Retinal pigment epithelial cell (primary cell): ENCODE measurements around the gene TET2.

ENCODE experiments used
- DNase-seq: peaks from one replicate; pipeline ENCODE4 v3.0.0-alpha.2; 2010; ENCODE audit warnings: low read depth
- H3K4me3 ChIP-seq: 2 replicates; pipeline ENCODE4 v1.5.1; 2011; ENCODE audit warnings: mild to moderate bottlenecking, low read length, control low read depth, moderate library complexity
- TF ChIP-seq, protein P1 (sequence below): conservative IDR thresholded peaks from 2 replicates; pipeline ENCODE4 v1.5.1; 2011; ENCODE audit warnings: low read depth, low read length, control low read depth, inconsistent platforms

The TET2 gene

DNA sequence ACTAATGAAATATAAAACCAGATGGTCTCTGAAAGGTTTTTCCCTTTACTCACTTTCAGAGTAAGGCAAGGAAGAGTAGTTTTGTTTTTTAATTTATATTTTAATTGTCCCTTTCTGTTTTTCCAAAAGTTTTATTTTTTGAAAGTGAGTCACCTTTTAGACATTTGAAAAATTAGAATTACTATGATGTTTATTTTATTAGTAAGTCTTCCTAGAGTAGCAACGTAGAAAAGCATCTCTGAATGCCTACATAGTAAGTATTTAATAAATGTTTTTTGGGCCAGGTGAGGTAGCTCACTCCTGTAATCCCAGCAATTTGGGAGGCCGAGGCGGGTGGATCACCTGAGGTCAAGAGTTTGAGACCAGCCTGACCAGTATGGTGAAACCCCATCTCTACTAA, 51.1 kb downstream of the TET2 start:
- TF ChIP-seq, protein P1, sequence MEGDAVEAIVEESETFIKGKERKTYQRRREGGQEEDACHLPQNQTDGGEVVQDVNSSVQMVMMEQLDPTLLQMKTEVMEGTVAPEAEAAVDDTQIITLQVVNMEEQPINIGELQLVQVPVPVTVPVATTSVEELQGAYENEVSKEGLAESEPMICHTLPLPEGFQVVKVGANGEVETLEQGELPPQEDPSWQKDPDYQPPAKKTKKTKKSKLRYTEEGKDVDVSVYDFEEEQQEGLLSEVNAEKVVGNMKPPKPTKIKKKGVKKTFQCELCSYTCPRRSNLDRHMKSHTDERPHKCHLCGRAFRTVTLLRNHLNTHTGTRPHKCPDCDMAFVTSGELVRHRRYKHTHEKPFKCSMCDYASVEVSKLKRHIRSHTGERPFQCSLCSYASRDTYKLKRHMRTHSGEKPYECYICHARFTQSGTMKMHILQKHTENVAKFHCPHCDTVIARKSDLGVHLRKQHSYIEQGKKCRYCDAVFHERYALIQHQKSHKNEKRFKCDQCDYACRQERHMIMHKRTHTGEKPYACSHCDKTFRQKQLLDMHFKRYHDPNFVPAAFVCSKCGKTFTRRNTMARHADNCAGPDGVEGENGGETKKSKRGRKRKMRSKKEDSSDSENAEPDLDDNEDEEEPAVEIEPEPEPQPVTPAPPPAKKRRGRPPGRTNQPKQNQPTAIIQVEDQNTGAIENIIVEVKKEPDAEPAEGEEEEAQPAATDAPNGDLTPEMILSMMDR: no peak
- H3K4me3 ChIP-seq: no peak overlapping the region
- no peak for DNase-seq

DNA sequence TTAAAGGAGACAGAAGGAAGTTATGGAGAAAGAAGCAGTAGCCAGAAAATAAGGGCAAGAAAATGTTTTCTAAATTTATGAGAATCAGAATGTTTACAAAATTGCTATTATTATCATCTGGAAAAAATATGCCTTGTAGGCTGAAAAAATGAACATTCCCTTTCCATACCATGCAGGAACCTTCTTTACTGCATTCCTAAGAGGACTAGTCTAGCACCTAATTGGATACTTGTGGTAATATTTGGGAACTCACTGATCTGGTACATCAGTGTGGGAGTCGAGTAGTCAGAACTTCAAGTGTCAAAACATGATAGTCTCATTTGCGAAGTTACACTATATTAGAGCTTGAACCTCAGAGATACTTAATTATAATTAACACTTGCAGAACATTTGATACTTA, 51.9 kb downstream of the TET2 start:
- DNase-seq: no peak
- TF ChIP-seq, protein P1: no peak
- no peak overlapping the region for H3K4me3 ChIP-seq

DNA sequence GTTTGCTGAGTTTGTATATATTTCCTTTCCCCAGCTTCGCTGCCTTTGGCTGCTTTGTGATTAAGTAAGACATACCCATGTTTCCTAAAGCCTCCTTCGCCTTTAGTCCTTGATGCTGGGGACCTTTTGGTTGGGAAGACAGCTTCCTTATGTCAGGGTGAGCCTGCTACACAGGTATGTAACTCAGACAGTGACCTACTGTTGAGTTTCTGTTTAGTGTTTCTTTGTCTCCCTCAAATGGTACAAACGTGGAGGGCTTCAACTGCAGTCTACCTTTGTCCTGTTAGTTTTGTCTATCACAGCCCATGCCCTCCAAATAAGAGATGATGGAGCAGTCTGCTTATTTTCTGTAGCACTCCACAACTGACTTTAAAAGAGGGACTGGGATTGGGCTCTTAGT, 59.5 kb downstream of the TET2 start:
- TF ChIP-seq, protein P1: no peak
- DNase-seq: no peak
- no peak overlapping the region for H3K4me3 ChIP-seq

DNA sequence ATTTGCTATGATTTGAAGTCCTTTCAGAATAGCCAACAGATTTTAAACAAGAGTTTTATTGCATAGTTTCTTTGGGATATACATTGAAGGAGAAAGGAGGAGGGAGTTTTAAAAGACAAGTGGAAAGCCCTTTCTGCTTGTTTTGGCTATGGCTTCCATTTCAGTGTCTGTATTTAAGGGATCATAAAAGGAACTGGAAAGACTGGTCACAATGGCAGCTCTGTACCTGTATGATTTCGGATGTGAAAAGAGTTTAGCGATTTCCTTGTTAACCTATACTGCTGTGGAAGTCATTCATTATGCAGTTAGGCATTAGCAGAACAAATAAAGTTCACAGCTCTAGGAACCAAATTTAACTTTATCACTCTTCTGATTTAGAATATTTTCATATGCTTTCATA, 60.7 kb downstream of the TET2 start:
- DNase-seq: no peak
- no peak overlapping the region for H3K4me3 ChIP-seq
- TF ChIP-seq, protein P1: no peak

DNA sequence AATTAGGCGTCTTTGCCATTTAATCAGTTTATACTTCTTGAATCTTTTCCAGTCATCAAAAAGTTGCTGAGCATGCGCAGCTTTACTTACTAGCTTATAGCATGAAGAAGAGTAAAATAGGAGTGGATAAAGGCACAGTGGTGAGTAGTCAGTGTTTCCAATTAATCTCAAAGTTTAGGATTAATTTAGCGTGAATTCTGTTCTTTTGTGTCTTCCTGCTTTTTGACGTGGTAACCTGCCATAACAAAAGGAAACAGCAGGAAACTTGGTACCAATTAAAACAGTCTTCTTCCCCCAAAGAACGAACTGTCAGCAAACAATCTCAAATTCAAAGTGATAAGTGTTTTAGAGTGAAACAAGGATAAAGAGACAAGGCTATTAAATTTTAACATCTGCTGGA, 61.9 kb downstream of the TET2 start:
- TF ChIP-seq, protein P1: no peak
- no peak for DNase-seq
- no peak overlapping the region for H3K4me3 ChIP-seq

DNA sequence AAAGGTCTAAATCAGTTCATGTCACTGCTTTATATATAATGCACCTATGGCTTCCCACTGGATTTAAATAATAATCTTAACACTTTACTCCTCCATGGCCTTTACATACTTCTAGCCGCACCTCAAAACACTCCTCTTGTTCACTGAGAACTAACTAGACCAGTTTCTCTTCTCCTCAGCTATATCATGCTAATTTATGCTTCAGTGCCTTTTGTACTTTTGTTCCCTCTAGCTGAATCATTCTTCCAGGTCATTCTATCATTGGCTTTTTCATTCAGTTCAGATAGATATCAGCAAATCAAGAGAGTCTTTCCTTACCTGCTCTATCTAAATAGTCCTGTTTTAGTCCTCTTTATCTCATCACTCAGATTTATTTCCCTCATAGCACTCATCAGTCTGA, 64.2 kb downstream of the TET2 start:
- no peak overlapping the region for H3K4me3 ChIP-seq
- TF ChIP-seq, protein P1: no peak
- DNase-seq: no peak

DNA sequence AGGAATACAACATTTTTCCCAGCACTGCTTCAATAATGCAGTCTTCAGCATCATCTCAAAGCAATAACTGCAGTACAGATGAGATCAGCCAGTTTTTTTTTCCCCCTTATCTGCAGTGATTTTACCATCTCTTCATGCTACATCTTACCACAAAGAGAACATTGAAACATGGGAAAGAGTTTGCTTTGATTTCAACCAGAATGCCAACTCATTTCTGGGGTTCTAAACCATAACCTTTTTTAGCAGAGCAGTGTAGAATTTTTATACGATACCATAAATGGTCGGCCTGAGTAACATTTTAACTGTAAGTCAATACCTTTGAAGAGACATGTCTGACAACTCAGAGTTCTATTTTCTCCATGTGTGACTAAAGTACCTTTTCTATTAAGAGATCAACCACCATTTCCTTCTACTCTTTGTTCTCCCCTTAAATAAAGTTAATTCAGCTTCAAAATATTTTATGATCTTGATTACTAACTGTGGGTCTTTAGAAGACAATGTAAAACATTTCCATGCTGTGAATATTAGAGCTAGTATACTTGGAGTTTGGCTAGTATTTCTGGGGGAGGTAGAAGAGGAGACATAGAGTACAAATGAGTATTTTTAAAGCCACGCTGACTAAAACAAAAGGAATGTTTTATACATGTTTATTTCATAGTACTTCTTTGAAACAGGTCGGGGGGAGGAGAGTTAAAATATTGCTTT, 69.1 kb downstream of the TET2 start:
- H3K4me3 ChIP-seq: no peak overlapping the region
- TF ChIP-seq, protein P1: no peak
- no peak for DNase-seq
